Cardiac muscle cell (in vitro differentiated cells and primary cell): Measurements from ENCODE around the gene GPNMB. TPM values are rescaled to one million over a fixed set of nuclear protein-coding genes. Genes with fewer than 3 reads are reported as not detected.

Experiments
- DNase-seq, 2 donors: peaks; one replicate each; pipeline versions ENCODE4 v3.0.0 to v3.0.0-alpha.2; 2010 to 2017; ENCODE audit warnings: low read depth in 1 of 2, low spot score in 1 of 2
- H3K27ac ChIP-seq: fragments of 200-600 bp; sonication (generic); 2 replicates; pipeline ENCODE4 v1.5.1; 2016
- H3K27me3 ChIP-seq: fragments of 200-600 bp; sonication (generic); 2 replicates; pipeline ENCODE4 v1.6.0; 2016; ENCODE audit warnings: control low read depth
- H3K36me3 ChIP-seq: fragments of 200-600 bp; sonication (generic); 2 replicates; pipeline ENCODE4 v1.5.1; 2016; ENCODE audit warnings: control low read depth
- H3K4me1 ChIP-seq: fragments of 200-600 bp; sonication (generic); 2 replicates; pipeline ENCODE4 v1.8.1; 2017; ENCODE audit warnings: low read depth, mild to moderate bottlenecking, mixed run types
- H3K4me3 ChIP-seq: fragments of 200-600 bp; sonication (generic); 2 replicates; pipeline ENCODE4 v1.5.1; 2016; ENCODE audit warnings: mild to moderate bottlenecking
- H3K9me3 ChIP-seq: fragments of 200-600 bp; sonication (generic); 2 replicates; pipeline ENCODE4 v1.5.1; 2017; ENCODE audit warnings: low read depth, mild to moderate bottlenecking, control low read depth
- polyA plus RNA-seq: library from polyadenylated mRNA; unstranded; fragments of >200 nt; fragmentation: Nextera tagmentation; extraction: Ambion mirVana; gene quantifications from 2 replicates; pipeline ENCODE4 v1.2.1, GENCODE V29; 2016
- total RNA-seq: library from RNA; depleted of rRNA; stranded (reverse); fragments of >200 nt; gene quantifications from 2 replicates; pipeline ENCODE4 v1.2.3, GENCODE V29; 2016
- TF ChIP-seq, protein P1 (sequence below): IDR thresholded peaks from 2 replicates; pipeline ENCODE4 v1.5.1; 2012; ENCODE audit warnings: low read depth, mild to moderate bottlenecking, low read length

The GPNMB gene
- total and polyA plus RNA-seq, 2 experiments from 2014 or later = 0.39 to 1.6 TPM

DNA sequence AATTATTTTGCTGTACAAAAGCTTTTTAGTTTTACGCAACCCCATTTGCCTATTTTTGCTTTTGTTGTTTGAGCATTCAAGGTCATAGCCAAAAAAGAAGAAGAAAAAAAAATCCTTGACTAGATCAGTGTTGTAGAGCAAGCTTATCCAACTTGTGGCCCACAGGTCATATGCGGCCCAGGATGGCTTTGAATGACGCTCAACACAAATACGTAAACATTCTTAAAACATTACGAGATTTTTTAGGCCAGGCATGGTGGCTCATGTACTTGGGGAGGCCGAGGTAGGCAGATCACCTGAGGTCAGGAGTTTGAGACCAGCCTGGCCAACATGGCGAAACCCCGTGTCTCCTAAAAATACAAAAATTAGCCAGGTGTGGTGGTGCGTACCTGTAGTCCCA lies 44.4 kb downstream of the GPNMB start:
- Histone ChIP-seq H3K27ac (no peak overlapping the region), H3K9me3 (no peaks in the 10 kb centered on the region), H3K27me3 (no peaks in the 10 kb centered on the region), H3K4me3 (no peak overlapping the region), H3K36me3 (no peaks in the 10 kb centered on the region), H3K4me1 (no peaks in the 10 kb centered on the region)
- DNase-seq = no peak
- TF ChIP-seq, protein P1, sequence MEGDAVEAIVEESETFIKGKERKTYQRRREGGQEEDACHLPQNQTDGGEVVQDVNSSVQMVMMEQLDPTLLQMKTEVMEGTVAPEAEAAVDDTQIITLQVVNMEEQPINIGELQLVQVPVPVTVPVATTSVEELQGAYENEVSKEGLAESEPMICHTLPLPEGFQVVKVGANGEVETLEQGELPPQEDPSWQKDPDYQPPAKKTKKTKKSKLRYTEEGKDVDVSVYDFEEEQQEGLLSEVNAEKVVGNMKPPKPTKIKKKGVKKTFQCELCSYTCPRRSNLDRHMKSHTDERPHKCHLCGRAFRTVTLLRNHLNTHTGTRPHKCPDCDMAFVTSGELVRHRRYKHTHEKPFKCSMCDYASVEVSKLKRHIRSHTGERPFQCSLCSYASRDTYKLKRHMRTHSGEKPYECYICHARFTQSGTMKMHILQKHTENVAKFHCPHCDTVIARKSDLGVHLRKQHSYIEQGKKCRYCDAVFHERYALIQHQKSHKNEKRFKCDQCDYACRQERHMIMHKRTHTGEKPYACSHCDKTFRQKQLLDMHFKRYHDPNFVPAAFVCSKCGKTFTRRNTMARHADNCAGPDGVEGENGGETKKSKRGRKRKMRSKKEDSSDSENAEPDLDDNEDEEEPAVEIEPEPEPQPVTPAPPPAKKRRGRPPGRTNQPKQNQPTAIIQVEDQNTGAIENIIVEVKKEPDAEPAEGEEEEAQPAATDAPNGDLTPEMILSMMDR = no peak

DNA sequence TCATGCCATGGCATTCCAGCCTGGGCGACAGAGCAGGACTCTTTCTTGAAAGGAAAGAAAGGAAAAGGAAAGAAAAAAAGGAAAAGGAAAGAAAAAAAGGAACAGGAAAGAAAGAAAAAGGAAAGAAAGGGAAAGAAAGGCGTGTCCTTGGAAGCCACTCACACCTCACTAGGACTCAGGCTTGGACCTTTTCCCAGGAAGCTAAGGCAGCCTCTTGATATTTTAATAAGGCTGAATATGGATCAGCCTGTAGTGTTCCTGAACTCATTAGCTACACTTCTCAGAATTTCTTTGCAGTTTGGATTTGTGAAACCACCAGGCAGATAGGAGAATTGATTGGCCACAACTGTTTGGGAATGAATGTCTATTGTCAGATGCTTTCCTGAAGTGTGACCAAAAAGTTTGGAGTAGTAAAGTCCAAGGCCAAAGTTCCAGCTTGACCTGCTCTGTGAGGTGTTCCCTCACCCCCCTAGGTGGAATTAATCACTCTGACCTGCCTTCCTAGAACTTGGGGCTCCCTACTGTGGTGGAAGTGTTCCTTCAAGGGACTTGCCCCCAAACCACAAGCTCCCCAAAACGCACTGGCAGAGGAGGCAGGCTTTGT lies 45.5 kb downstream of the GPNMB start:
- H3K27me3 ChIP-seq = no peaks in the 10 kb centered on the region
- no peak overlapping the region for H3K27ac ChIP-seq
- no peak overlapping the region for H3K4me3 ChIP-seq
- H3K36me3 ChIP-seq = no peaks in the 10 kb centered on the region
- no peaks in the 10 kb centered on the region for H3K9me3 ChIP-seq
- no peaks in the 10 kb centered on the region for H3K4me1 ChIP-seq
- TF ChIP-seq, protein P1 = no peak
- no peak for DNase-seq

DNA sequence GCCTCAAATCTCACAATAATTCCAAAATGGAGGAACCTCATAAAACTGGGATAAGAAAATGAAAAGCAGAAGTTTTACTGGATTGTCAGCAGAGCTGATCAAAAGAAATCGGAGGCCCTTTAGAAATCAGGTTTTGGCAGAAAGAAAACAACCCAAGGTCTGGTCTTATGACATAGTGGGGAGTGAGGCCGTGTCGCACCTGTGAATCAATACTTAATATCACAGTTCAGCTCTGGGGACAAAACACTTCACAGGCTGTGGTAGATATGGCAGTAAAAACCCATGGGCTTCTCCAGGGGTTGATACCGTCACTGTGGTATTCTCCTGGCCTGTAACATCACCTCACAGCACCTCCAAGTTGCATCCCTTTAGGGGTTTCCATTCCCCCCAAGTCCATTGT lies 46.0 kb downstream of the GPNMB start:
- Histone ChIP-seq H3K36me3 (no peaks in the 10 kb centered on the region), H3K4me1 (no peaks in the 10 kb centered on the region), H3K27me3 (no peaks in the 10 kb centered on the region), H3K4me3 (no peak overlapping the region), H3K27ac (no peak overlapping the region), H3K9me3 (no peaks in the 10 kb centered on the region)
- TF ChIP-seq, protein P1 = no peak
- no peak for DNase-seq

DNA sequence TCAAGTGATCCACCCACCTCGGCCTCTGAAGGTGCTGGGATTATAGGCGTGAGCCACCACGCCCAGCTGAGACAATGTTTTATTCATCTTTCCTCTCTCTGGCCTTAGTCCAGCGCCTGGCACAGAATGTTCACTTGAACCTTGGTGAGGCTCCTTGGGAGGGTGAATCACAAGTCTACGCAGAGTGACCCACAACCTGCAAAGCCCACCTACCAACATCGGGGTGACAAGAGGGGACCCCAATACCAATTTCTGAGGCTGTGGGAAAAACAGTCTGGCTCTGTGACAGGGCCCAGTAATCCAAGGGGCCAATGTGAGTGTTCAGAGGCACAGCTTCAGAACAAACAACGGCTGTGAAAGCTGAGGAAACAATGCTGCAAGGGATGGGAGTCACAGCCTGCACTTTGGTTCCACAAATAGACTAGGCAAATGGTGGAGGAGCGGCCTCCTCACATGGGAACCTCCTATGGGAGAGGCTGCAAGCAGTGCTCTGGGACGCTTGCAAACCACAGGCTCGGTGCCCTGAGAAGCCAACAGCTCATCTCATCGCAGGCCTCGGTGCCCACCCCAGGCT lies 47.0 kb downstream of the GPNMB start:
- no peak for DNase-seq
- TF ChIP-seq, protein P1 = no peak
- Histone ChIP-seq H3K36me3 (no peaks in the 10 kb centered on the region), H3K9me3 (no peaks in the 10 kb centered on the region), H3K27me3 (no peaks in the 10 kb centered on the region), H3K4me1 (peaks cover 3% of the 10 kb centered on the region), H3K27ac (no peak overlapping the region), H3K4me3 (no peak overlapping the region)

DNA sequence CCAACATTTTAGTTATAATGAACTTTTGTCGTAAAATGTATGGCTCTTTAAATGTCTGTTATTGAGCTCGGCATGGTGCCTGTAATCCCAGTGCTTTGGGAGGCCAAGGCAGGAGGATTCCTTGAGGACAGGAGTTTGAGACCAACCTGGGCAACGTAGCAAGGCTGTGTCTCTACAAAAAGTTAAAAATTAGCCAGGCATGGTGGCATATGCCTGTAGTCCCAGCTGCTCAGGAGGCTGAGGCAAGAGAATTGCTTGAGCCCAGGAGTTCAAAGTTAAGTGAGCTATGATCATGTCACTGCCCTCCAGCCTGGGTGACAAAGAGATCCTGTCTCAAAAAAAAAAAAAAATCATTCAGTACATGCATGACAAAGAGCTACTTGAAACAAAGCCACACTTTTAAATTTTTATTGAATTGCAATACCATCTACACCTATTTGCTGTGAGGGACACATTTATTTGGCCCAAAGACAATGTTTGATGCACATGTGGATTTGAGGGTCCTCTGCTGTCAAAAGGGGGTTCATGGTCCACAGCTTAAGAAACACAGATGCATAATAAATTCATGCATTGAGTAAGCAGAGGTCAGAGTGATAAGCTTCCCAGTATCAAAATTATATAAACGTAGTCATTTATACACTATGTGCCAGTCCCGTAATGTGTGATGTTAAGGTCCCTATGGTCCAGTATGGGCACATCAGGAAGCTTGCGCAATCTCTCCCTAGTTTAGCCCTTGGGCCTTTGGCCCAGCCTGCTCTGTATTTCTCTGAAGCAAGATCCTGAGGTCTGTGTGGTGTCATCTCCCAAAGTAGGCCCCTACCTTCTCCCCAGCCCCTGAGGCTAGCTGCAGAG lies 48.2 kb downstream of the GPNMB start:
- H3K36me3 ChIP-seq = no peaks in the 10 kb centered on the region
- no peaks in the 10 kb centered on the region for H3K9me3 ChIP-seq
- H3K4me3 ChIP-seq = no peak overlapping the region
- H3K27ac ChIP-seq = no peak overlapping the region
- peaks cover 6% of the 10 kb centered on the region for H3K4me1 ChIP-seq
- no peak for DNase-seq
- TF ChIP-seq, protein P1 = no peak
- H3K27me3 ChIP-seq = no peaks in the 10 kb centered on the region
